NT2/D1 (cell line): Measurements from ENCODE around the gene ABCC3.
A peak's percentile ranks its signal among the peaks of the same experiment; 100 is the strongest.

Experiments used
- DNase-seq: peaks from one replicate; pipeline ENCODE4 v3.0.0-alpha.2; 2011; ENCODE audit warnings: low read depth, low spot score
- H3K27me3 ChIP-seq: 2 replicates; pipeline ENCODE4 v1.6.0; 2011; ENCODE audit warnings: mild to moderate bottlenecking; ENCODE audit not compliant: insufficient read length, insufficient read depth
- H3K36me3 ChIP-seq: 2 replicates; pipeline ENCODE4 v1.6.1; 2011; ENCODE audit warnings: mild to moderate bottlenecking, low read length, mixed read lengths; ENCODE audit not compliant: insufficient read depth, insufficient read length
- H3K4me1 ChIP-seq: 2 replicates; pipeline ENCODE4 v1.5.1; 2011; ENCODE audit not compliant: insufficient read depth, insufficient read length
- H3K4me3 ChIP-seq: 2 replicates; pipeline ENCODE4 v1.5.1; 2011; ENCODE audit warnings: low read depth; ENCODE audit not compliant: insufficient read length
- H3K9ac ChIP-seq: 2 replicates; pipeline ENCODE4 v1.6.0; 2011; ENCODE audit warnings: low read depth; ENCODE audit not compliant: insufficient read length
- H3K9me3 ChIP-seq: 2 replicates; pipeline ENCODE4 v1.5.1; 2011; ENCODE audit warnings: mild to moderate bottlenecking, low read length; ENCODE audit not compliant: insufficient read depth
- SUZ12 ChIP-seq: IDR thresholded peaks from 2 replicates; pipeline ENCODE4 v1.6.1; 2011; ENCODE audit not compliant: insufficient read length, insufficient read depth; ENCODE audit errors: extremely low read depth
- YY1 ChIP-seq: IDR thresholded peaks from 2 replicates; pipeline ENCODE4 v1.6.1; 2011; ENCODE audit not compliant: insufficient read length, insufficient read depth
- ZNF274 ChIP-seq: IDR thresholded peaks from 2 replicates; pipeline ENCODE4 v1.6.1; 2011; ENCODE audit warnings: mild to moderate bottlenecking, low read depth, low read length

ABCC3 gene

GRCh38 chr17:50634224-50634914 lies at the start of gene ABCC3:
TSS of gene ABCC3 (plus strand) at chr17:50634881. CDS start at chr17:50634937, 56 bp downstream.
- H3K9ac ChIP-seq: peak within 1 kb of the TSS; percentile 57
- H3K4me1 ChIP-seq: peaks cover 13% of the 10 kb centered on the region
- no peak for DNase-seq
- no peaks in the 10 kb centered on the region for H3K9me3 ChIP-seq
- no peaks in the 10 kb centered on the region for H3K36me3 ChIP-seq
- H3K27me3 ChIP-seq: peaks cover 56% of the 10 kb centered on the region
- peak; percentile 73 for TF ChIP-seq SUZ12
- no peak for TF ChIP-seq YY1
- no peak for TF ChIP-seq ZNF274
- H3K4me3 ChIP-seq: peak within 1 kb of the TSS; percentile 39

DNA sequence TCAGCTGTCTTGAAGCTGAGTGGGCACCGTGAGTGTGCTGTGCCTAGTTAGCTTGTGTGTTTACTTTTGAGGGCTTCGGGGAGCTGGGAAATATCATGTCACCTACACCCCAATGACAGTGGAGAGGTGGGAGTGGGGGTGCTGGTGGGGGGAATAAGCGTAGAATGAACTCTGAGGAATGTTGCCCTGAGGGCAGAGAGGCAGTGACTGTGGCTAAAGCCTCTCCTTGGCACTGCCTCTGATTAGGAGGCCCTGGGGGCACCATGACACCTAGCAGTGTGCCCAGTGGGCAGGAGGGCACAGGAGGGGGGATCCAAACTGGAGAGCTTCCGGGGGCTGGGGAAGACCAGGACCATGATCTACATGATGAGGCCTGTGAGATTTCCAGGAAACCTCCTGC lies 49.3 kb upstream of the ABCC3 start:
- DNase-seq: no peak
- Histone ChIP-seq H3K36me3 (no peaks in the 10 kb centered on the region), H3K27me3 (no peaks in the 10 kb centered on the region), H3K4me3 (no peak overlapping the region), H3K4me1 (peaks cover 37% of the 10 kb centered on the region), H3K9me3 (no peaks in the 10 kb centered on the region), H3K9ac (no peak overlapping the region)
- TF ChIP-seq ZNF274 (no peak), YY1 (no peak), SUZ12 (no peak)

- no peak overlapping the region for H3K4me3 ChIP-seq
- TF ChIP-seq ZNF274 (no peak), YY1 (no peak), SUZ12 (no peak)
- peak overlapping the region; percentile 37 for H3K9ac ChIP-seq
- peaks cover 36% of the 10 kb centered on the region for H3K4me1 ChIP-seq
- H3K27me3 ChIP-seq: no peaks in the 10 kb centered on the region
- no peak for DNase-seq
- H3K36me3 ChIP-seq: no peaks in the 10 kb centered on the region
- H3K9me3 ChIP-seq: no peaks in the 10 kb centered on the region
Observed at GRCh38 chr17:50585891-50586290, 48.8 kb upstream of the ABCC3 start.

- Histone ChIP-seq H3K36me3 (no peaks in the 10 kb centered on the region), H3K4me3 (no peak overlapping the region), H3K9me3 (no peaks in the 10 kb centered on the region), H3K4me1 (peaks cover 33% of the 10 kb centered on the region), H3K9ac (peak overlapping the region; percentile 37), H3K27me3 (no peaks in the 10 kb centered on the region)
- TF ChIP-seq ZNF274 (no peak), YY1 (no peak), SUZ12 (no peak)
- no peak for DNase-seq
Observed at GRCh38 chr17:50586421-50587247, 48.0 kb upstream of the ABCC3 start.

- Histone ChIP-seq H3K9me3 (no peaks in the 10 kb centered on the region), H3K4me3 (no peak overlapping the region), H3K27me3 (no peaks in the 10 kb centered on the region), H3K4me1 (peaks cover 33% of the 10 kb centered on the region), H3K9ac (peak overlapping the region; percentile 42), H3K36me3 (no peaks in the 10 kb centered on the region)
- no peak for DNase-seq
- TF ChIP-seq SUZ12 (no peak), YY1 (no peak), ZNF274 (no peak)
Observed at GRCh38 chr17:50587571-50587970, 47.1 kb upstream of the ABCC3 start.

DNA sequence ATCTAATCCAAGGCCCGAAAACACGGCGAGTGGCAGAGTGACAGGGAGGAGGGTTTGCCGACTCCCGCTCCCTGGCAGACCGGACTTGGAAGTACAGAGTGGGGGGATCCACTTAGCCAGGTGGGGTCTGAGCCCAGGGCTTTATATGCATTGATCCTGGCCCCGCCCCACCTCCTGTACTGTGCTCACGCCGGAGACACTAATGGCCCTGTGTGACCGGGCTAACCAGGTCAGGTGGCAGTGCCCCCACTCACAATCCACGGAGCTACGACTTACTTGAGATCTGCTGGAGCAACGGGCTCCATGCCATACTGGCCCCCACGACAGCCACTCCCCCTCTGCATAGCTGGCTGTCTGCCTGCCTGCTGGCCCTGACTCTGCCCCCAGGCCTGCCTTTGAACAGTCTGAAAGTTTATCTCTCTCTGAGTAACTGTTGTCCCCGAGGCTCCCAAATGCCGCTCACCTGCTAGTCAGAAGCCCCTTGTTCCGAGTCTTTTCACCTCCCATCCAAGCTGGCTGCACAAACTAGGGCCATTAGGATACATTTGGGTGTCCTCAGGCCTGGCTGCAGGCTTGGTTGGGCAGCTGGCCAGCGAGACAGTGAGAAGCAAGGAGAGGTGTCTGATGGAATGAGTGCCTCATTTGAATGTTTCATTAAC lies 46.2 kb upstream of the ABCC3 start:
- Histone ChIP-seq H3K36me3 (no peaks in the 10 kb centered on the region), H3K4me1 (peaks cover 39% of the 10 kb centered on the region), H3K4me3 (no peak overlapping the region), H3K9ac (no peak overlapping the region), H3K9me3 (no peaks in the 10 kb centered on the region), H3K27me3 (no peaks in the 10 kb centered on the region)
- no peak for DNase-seq
- no peak for TF ChIP-seq YY1
- no peak for TF ChIP-seq SUZ12
- no peak for TF ChIP-seq ZNF274
